Activated naive CD4-positive, alpha-beta T cell treated with anti-CD3 and anti-CD28 coated beads for 36 hours (primary cell): ENCODE measurements around the gene APLP1. TPM values are rescaled to one million over a fixed set of nuclear protein-coding genes. Genes with fewer than 3 reads are reported as not detected.
"Not testable (repeated sequence)": the region's sequence is repeated elsewhere in the genome, so short reads cannot be mapped to it uniquely, and the experiment has no call there.

Experiments
- CTCF ChIA-PET: fragments of 350-600 bp; sonication (Branson Sonifier 250); formaldehyde crosslinking; loops from one replicate; lab custom pipeline; 2021; ENCODE audit warnings: antibody characterized with exemption; lab: Charles Lee
- DNase-seq: peaks from one replicate; pipeline ENCODE4 v3.0.0-alpha.2; 2020
- H3K27ac Mint-ChIP-seq: one replicate; pipeline ENCODE4 v1.8.0; 2021; ENCODE audit warnings: mild to moderate bottlenecking, mixed read lengths
- H3K27me3 Mint-ChIP-seq: one replicate; pipeline ENCODE4 v1.8.0; 2021; ENCODE audit warnings: low read depth, mixed read lengths
- H3K36me3 Mint-ChIP-seq: one replicate; pipeline ENCODE4 v1.8.0; 2021; ENCODE audit warnings: low read depth, mixed read lengths
- H3K4me1 Mint-ChIP-seq: one replicate; pipeline ENCODE4 v1.8.0; 2021; ENCODE audit warnings: low read depth, mixed read lengths
- H3K4me3 Mint-ChIP-seq: one replicate; pipeline ENCODE4 v1.8.0; 2021; ENCODE audit warnings: mild to moderate bottlenecking, moderate library complexity, mixed read lengths
- H3K9me3 Mint-ChIP-seq: one replicate; pipeline ENCODE4 v1.8.0; 2021; ENCODE audit warnings: mixed read lengths
- intact Hi-C: fragments of 100-400 bp; cut with micrococcal nuclease; formaldehyde crosslinking; loops from one replicate; pipeline ENCODE4 v1.15.1; 2023
- total RNA-seq, 2 experiments: library from RNA; stranded (reverse); gene quantifications; one replicate each; pipeline ENCODE4 v1.2.3, GENCODE V29; 2021

Gene APLP1
- total RNA-seq = 1 to 10 TPM in 1 of 2 experiments, under 1 TPM in 1; 0.79 to 1.2 TPM

GRCh38 chr19:35868172-35868822, at the start of gene APLP1:
Gene APLP1, plus strand, starts transcription at chr19:35868574. Its CDS starts 63 bp downstream, at chr19:35868637.
- H3K27me3 Mint-ChIP-seq = peaks cover 41% of the 10 kb centered on the region
- intact Hi-C loops = loop anchor here (2.0 kb wide), 1 partner anchor 225 kb away; no protein-coding TSS in a partner anchor
- H3K9me3 Mint-ChIP-seq = no peaks in the 10 kb centered on the region
- peaks cover 16% of the 10 kb centered on the region for H3K4me1 Mint-ChIP-seq
- no peak within 1 kb of the TSS for H3K27ac Mint-ChIP-seq
- CTCF ChIA-PET = interaction anchor here (0.9 to 1.1 kb wide), 3 partner anchors 11 to 357 kb away, joined by 3 read pairs; partner anchors contain the start of gene KIRREL2
- no peaks in the 10 kb centered on the region for H3K36me3 Mint-ChIP-seq
- H3K4me3 Mint-ChIP-seq = peak within 1 kb of the TSS; percentile 28
- peak; percentile 70 for DNase-seq

- no peak overlapping the region for H3K4me3 Mint-ChIP-seq
- peaks cover 3% of the 10 kb centered on the region for H3K4me1 Mint-ChIP-seq
- H3K27me3 Mint-ChIP-seq = peaks cover 17% of the 10 kb centered on the region
- no peak overlapping the region for H3K27ac Mint-ChIP-seq
- H3K36me3 Mint-ChIP-seq = no peaks in the 10 kb centered on the region
- no peak for DNase-seq
- CTCF ChIA-PET = interaction anchor here (0.6 kb wide), 1 partner anchor 497 kb away, joined by 3 read pairs; no protein-coding TSS in a partner anchor
- intact Hi-C loops = no loop called here
- H3K9me3 Mint-ChIP-seq = no peaks in the 10 kb centered on the region
Measured at GRCh38 chr19:35822579-35822978, 45.8 kb upstream of the APLP1 start.

- no peaks in the 10 kb centered on the region for H3K9me3 Mint-ChIP-seq
- no peak overlapping the region for H3K4me3 Mint-ChIP-seq
- no peak overlapping the region for H3K27ac Mint-ChIP-seq
- peaks cover 3% of the 10 kb centered on the region for H3K4me1 Mint-ChIP-seq
- CTCF ChIA-PET = interaction anchor here (0.6 kb wide), 1 partner anchor 329 kb away, joined by 3 read pairs; no protein-coding TSS in a partner anchor
- no peak for DNase-seq
- H3K36me3 Mint-ChIP-seq = no peaks in the 10 kb centered on the region
- peaks cover 22% of the 10 kb centered on the region for H3K27me3 Mint-ChIP-seq
- intact Hi-C loops = no loop called here
Measured at GRCh38 chr19:35824150-35824549, 44.2 kb upstream of the APLP1 start.

- CTCF ChIA-PET = no interaction called here
- peaks cover 26% of the 10 kb centered on the region for H3K27me3 Mint-ChIP-seq
- H3K4me1 Mint-ChIP-seq = no peaks in the 10 kb centered on the region
- peak; percentile 76 for DNase-seq
- H3K36me3 Mint-ChIP-seq = no peaks in the 10 kb centered on the region
- no peaks in the 10 kb centered on the region for H3K9me3 Mint-ChIP-seq
- no peak overlapping the region for H3K4me3 Mint-ChIP-seq
- intact Hi-C loops = no loop called here
- H3K27ac Mint-ChIP-seq = no peak overlapping the region
Measured at GRCh38 chr19:35828692-35829301, 39.6 kb upstream of the APLP1 start.

GRCh38 chr19:35830986-35831385, 37.4 kb upstream of the APLP1 start:
- intact Hi-C loops = no loop called here
- Mint-ChIP-seq H3K4me3 (no peak overlapping the region), H3K4me1 (no peaks in the 10 kb centered on the region), H3K27me3 (peaks cover 29% of the 10 kb centered on the region), H3K27ac (no peak overlapping the region), H3K9me3 (no peaks in the 10 kb centered on the region), H3K36me3 (no peaks in the 10 kb centered on the region)
- no peak for DNase-seq
- CTCF ChIA-PET = interaction anchor here (1.0 kb wide), 1 partner anchor 15 kb away, joined by 5 read pairs; no protein-coding TSS in a partner anchor

- Mint-ChIP-seq H3K27me3 (peaks cover 34% of the 10 kb centered on the region), H3K4me1 (no peaks in the 10 kb centered on the region), H3K27ac (no peak overlapping the region), H3K36me3 (no peaks in the 10 kb centered on the region), H3K9me3 (no peaks in the 10 kb centered on the region), H3K4me3 (no peak overlapping the region)
- no peak for DNase-seq
- CTCF ChIA-PET = interaction anchor here (0.9 kb wide), 1 partner anchor 16 kb away, joined by 4 read pairs; no protein-coding TSS in a partner anchor
- intact Hi-C loops = no loop called here
Measured at GRCh38 chr19:35832054-35832453, 36.3 kb upstream of the APLP1 start.

- no peaks in the 10 kb centered on the region for H3K4me1 Mint-ChIP-seq
- intact Hi-C loops = no loop called here
- DNase-seq = no peak
- H3K4me3 Mint-ChIP-seq = no peak overlapping the region
- no peak overlapping the region for H3K27ac Mint-ChIP-seq
- peaks cover 2% of the 10 kb centered on the region for H3K9me3 Mint-ChIP-seq
- no peaks in the 10 kb centered on the region for H3K36me3 Mint-ChIP-seq
- H3K27me3 Mint-ChIP-seq = peaks cover 26% of the 10 kb centered on the region
- CTCF ChIA-PET = no interaction called here
Measured at GRCh38 chr19:35833972-35834371, 34.4 kb upstream of the APLP1 start.

GRCh38 chr19:35836096-35836495, 32.3 kb upstream of the APLP1 start:
- H3K4me3 Mint-ChIP-seq, intact Hi-C loops, H3K4me1 Mint-ChIP-seq, H3K27ac Mint-ChIP-seq, DNase-seq, H3K9me3 Mint-ChIP-seq, H3K36me3 Mint-ChIP-seq: not testable (repeated sequence)
- CTCF ChIA-PET = interaction anchor here (1.4 kb wide), 1 partner anchor 16 kb away, joined by 4 read pairs; no protein-coding TSS in a partner anchor
- H3K27me3 Mint-ChIP-seq = peaks cover 20% of the 10 kb centered on the region

- H3K36me3 Mint-ChIP-seq = peaks cover 3% of the 10 kb centered on the region
Measured at GRCh38 chr19:35841961-35842595, 26.3 kb upstream of the APLP1 start.

GRCh38 chr19:35842666-35843272, 25.6 kb upstream of the APLP1 start:
- H3K4me1 Mint-ChIP-seq = peaks cover 19% of the 10 kb centered on the region
- no peak for DNase-seq
- no peak overlapping the region for H3K27ac Mint-ChIP-seq
- intact Hi-C loops = no loop called here
- H3K4me3 Mint-ChIP-seq = no peak overlapping the region
- H3K9me3 Mint-ChIP-seq = peaks cover 3% of the 10 kb centered on the region
- peaks cover 50% of the 10 kb centered on the region for H3K27me3 Mint-ChIP-seq
- peaks cover 3% of the 10 kb centered on the region for H3K36me3 Mint-ChIP-seq
- CTCF ChIA-PET = no interaction called here

More at GRCh38 chr19:35841961-35842595, 26.3 kb upstream of the APLP1 start:
- H3K27ac Mint-ChIP-seq = no peak overlapping the region
- DNase-seq = no peak
- H3K4me3 Mint-ChIP-seq = no peak overlapping the region
- intact Hi-C loops = no loop called here
- peaks cover 19% of the 10 kb centered on the region for H3K4me1 Mint-ChIP-seq
- H3K27me3 Mint-ChIP-seq = peaks cover 48% of the 10 kb centered on the region
- peaks cover 3% of the 10 kb centered on the region for H3K9me3 Mint-ChIP-seq
- CTCF ChIA-PET = no interaction called here

- Mint-ChIP-seq H3K36me3 (peaks cover 3% of the 10 kb centered on the region), H3K9me3 (peaks cover 2% of the 10 kb centered on the region), H3K27ac (no peak overlapping the region), H3K4me1 (peaks cover 19% of the 10 kb centered on the region), H3K27me3 (peaks cover 54% of the 10 kb centered on the region), H3K4me3 (no peak overlapping the region)
- intact Hi-C loops = no loop called here
- CTCF ChIA-PET = no interaction called here
- no peak for DNase-seq
Measured at GRCh38 chr19:35843676-35844481, 24.5 kb upstream of the APLP1 start.
